Stomach (tissue), 9 donors: ENCODE data around the gene GORASP1. TPM values are rescaled to one million over a fixed set of nuclear protein-coding genes. Genes with fewer than 3 reads are reported as not detected.

Experiments
- DNase-seq, 2 donors: peaks; one replicate each; pipeline versions ENCODE4 v3.0.0 to v3.0.0-alpha.2; 2013 to 2019
- H3K27ac ChIP-seq, 5 donors: fragments of 200-600 bp in 4 of 5; sonication (generic) in 4 of 5; one replicate each; pipeline ENCODE4 v1.5.1; 2013 to 2019; ENCODE audit warnings: mild to moderate bottlenecking in 1 of 5, moderate library complexity in 1 of 5
- H3K27me3 ChIP-seq, 3 donors: fragments of 200-600 bp; sonication (generic); one replicate each; pipeline ENCODE4 v1.5.1; 2017 to 2019; ENCODE audit warnings: mixed run types in 1 of 3
- H3K36me3 ChIP-seq, 4 donors: fragments of 200-600 bp; sonication (generic); 1 replicate in 3 of 4; 2 replicates in 1 of 4; pipeline ENCODE4 v1.5.1; 2016 to 2019
- H3K4me1 ChIP-seq, 4 donors: fragments of 200-600 bp; sonication (generic); one replicate each; pipeline ENCODE4 v1.5.1; 2016 to 2019
- H3K4me3 ChIP-seq, 4 donors: fragments of 200-600 bp; sonication (generic) in 3 of 4; one replicate each; pipeline ENCODE4 v1.5.1; 2016 to 2019; ENCODE audit warnings: mild to moderate bottlenecking in 1 of 4
- H3K9me3 ChIP-seq, 4 donors: fragments of 200-600 bp; sonication (generic); one replicate each; pipeline ENCODE4 v1.5.1; 2016 to 2019
- CTCF ChIP-seq, 7 experiments: fragments of 450-650 bp in 4 of 7; fragments of 200-600 bp in 3 of 7; sonication (generic) in 3 of 7; IDR thresholded peaks; one replicate each; pipeline ENCODE4 v1.5.1; 2016 to 2019; ENCODE audit warnings: antibody characterized with exemption in 7 of 7, control low read depth in 2 of 7, mild to moderate bottlenecking in 1 of 7
- EP300 ChIP-seq: sonication (generic); formaldehyde crosslinking; IDR thresholded peaks from one replicate; pipeline ENCODE4 v1.6.1; 2017; ENCODE audit warnings: antibody characterized with exemption
- POLR2A ChIP-seq, 4 donors: fragments of 450-650 bp; IDR thresholded peaks; one replicate each; pipeline ENCODE4 v1.6.1; 2016; ENCODE audit warnings: antibody characterized with exemption in 4 of 4, control low read depth in 2 of 4, mild to moderate bottlenecking in 1 of 4, moderate library complexity in 1 of 4
- POLR2AphosphoS5 ChIP-seq, 3 donors: sonication (generic); formaldehyde crosslinking; IDR thresholded peaks; one replicate each; pipeline ENCODE4 v1.6.1; 2016; ENCODE audit warnings: antibody characterized with exemption in 3 of 3
- WGBS, 5 donors: extraction: QIAGEN DNeasy Blood & Tissue Kit in 3 of 5; methylation state at CpG; one replicate each; pipeline versions ENCODE4 v1.1.5 to v1.1.7; 2013 to 2018; 5-methylcytosine and 5-hydroxymethylcytosine counted together
- intact Hi-C: fragments of 100-400 bp; cut with DNase I; formaldehyde crosslinking; loops from one replicate; pipeline ENCODE4 v1.15.1; 2023; ENCODE audit warnings: low total_unique reads
- polyA plus RNA-seq, 3 donors: library from polyadenylated mRNA; stranded (reverse); fragments of 200-250 nt; gene quantifications; one replicate each; pipeline ENCODE4 v1.2.3, GENCODE V29; 2013
- total RNA-seq, 5 donors: library from RNA; depleted of rRNA; stranded (reverse); fragments of >200 nt; gene quantifications; one replicate each; pipeline versions ENCODE4 v1.1.0 to v1.2.3, GENCODE V29; 2014 to 2016
- donor health status: healthy with polysubstance abuse.
- donor health status: Bipolar disorder and iron deficiency.
- donor health status: healthy.

GORASP1 gene
- total and polyA plus RNA-seq, 8 donors, result 9.3 to 68.7 (median 42.5) TPM

GRCh38 chr3:39088456-39088855 lies 19.0 kb downstream of the GORASP1 start:
- peaks cover 41 to 99% (median 95%) of the 10 kb centered on the region in 4 donors for H3K36me3 ChIP-seq

GRCh38 chr3:39086144-39086543 lies 21.3 kb downstream of the GORASP1 start:
- no peak for DNase-seq
- no peaks in the 10 kb centered on the region for H3K4me1 ChIP-seq
- H3K4me3 ChIP-seq, result no peak overlapping the region
- no peaks in the 10 kb centered on the region for H3K27me3 ChIP-seq
- H3K36me3 ChIP-seq, result peaks cover 29 to 93% (median 91%) of the 10 kb centered on the region in 4 donors
- intact Hi-C loops, result no loop called here
- no peaks in the 10 kb centered on the region for H3K9me3 ChIP-seq
- H3K27ac ChIP-seq, result no peak overlapping the region
- WGBS, 5 donors, result 83 to 92% (median 88%) methylated on average over 4 of the region's 4 CpGs
- no peak for TF ChIP-seq POLR2AphosphoS5 (IDR thresholded peaks at IDR 0.05)
- TF ChIP-seq EP300, result no peak
- TF ChIP-seq POLR2A (IDR thresholded peaks at IDR 0.05), result no peak
- no peak for TF ChIP-seq CTCF (IDR thresholded peaks at IDR 0.05)

More at GRCh38 chr3:39088456-39088855, 19.0 kb downstream of the GORASP1 start:
- Histone ChIP-seq H3K4me1 (no peaks in the 10 kb centered on the region), H3K4me3 (no peak overlapping the region), H3K9me3 (no peaks in the 10 kb centered on the region), H3K27ac (no peak overlapping the region), H3K27me3 (no peaks in the 10 kb centered on the region)
- TF ChIP-seq EP300, result no peak
- TF ChIP-seq CTCF (IDR thresholded peaks at IDR 0.05), result no peak
- no peak for TF ChIP-seq POLR2A (IDR thresholded peaks at IDR 0.05)
- no peak for TF ChIP-seq POLR2AphosphoS5 (IDR thresholded peaks at IDR 0.05)
- intact Hi-C loops, result no loop called here
- 90 to 96% (median 94%) methylated on average over 3 of the region's 3 CpGs for WGBS, 5 donors
- DNase-seq, result no peak

- Histone ChIP-seq H3K9me3 (no peaks in the 10 kb centered on the region), H3K4me3 (no peak overlapping the region), H3K27ac (no peak overlapping the region), H3K4me1 (no peaks in the 10 kb centered on the region), H3K36me3 (peaks cover 19 to 88% (median 79%) of the 10 kb centered on the region in 4 donors), H3K27me3 (no peaks in the 10 kb centered on the region)
- intact Hi-C loops, result no loop called here
- TF ChIP-seq POLR2AphosphoS5 (IDR thresholded peaks at IDR 0.05) (no peak), CTCF (IDR thresholded peaks at IDR 0.05) (no peak)
- DNase-seq, result no peak
- 95 to 99% (median 98%) methylated on average over 4 of the region's 4 CpGs for WGBS, 5 donors
These were observed 24.6 kb downstream of the GORASP1 start for GRCh38 chr3:39082666-39083313.

- DNase-seq, result no peak
- no peaks in the 10 kb centered on the region for H3K4me1 ChIP-seq
- no peaks in the 10 kb centered on the region for H3K9me3 ChIP-seq
- H3K27me3 ChIP-seq, result no peaks in the 10 kb centered on the region
- intact Hi-C loops, result no loop called here
- H3K27ac ChIP-seq, result no peak overlapping the region
- TF ChIP-seq POLR2A (IDR thresholded peaks at IDR 0.05) (no peak), EP300 (no peak), POLR2AphosphoS5 (IDR thresholded peaks at IDR 0.05) (no peak), CTCF (IDR thresholded peaks at IDR 0.05) (no peak)
- H3K36me3 ChIP-seq, result peaks cover 24 to 88% (median 79%) of the 10 kb centered on the region in 4 donors
- H3K4me3 ChIP-seq, result no peak overlapping the region
These were observed 27.4 kb downstream of the GORASP1 start for GRCh38 chr3:39080026-39080425.
